Upper lobe of left lung (tissue), 4 donors: ENCODE measurements around the gene S100A6.

ENCODE experiments used
- POLR2A ChIP-seq, 4 donors: fragments of 450-650 bp; IDR thresholded peaks; one replicate each; pipeline ENCODE4 v1.5.1; 2016 to 2017; ENCODE audit warnings: antibody characterized with exemption in 4 of 4, mild to moderate bottlenecking in 2 of 4
- POLR2AphosphoS5 ChIP-seq, 2 donors: sonication (generic); formaldehyde crosslinking; IDR thresholded peaks; one replicate each; pipeline ENCODE4 v1.5.1; 2017; ENCODE audit warnings: antibody characterized with exemption in 2 of 2
- TF ChIP-seq, protein P1 (sequence below), 6 experiments: fragments of 450-650 bp in 4 of 6; fragments of 200-600 bp in 2 of 6; sonication (generic) in 2 of 6; IDR thresholded peaks; one replicate each; pipeline ENCODE4 v1.5.1; 2016 to 2019; ENCODE audit warnings: antibody characterized with exemption in 6 of 6

DNA sequence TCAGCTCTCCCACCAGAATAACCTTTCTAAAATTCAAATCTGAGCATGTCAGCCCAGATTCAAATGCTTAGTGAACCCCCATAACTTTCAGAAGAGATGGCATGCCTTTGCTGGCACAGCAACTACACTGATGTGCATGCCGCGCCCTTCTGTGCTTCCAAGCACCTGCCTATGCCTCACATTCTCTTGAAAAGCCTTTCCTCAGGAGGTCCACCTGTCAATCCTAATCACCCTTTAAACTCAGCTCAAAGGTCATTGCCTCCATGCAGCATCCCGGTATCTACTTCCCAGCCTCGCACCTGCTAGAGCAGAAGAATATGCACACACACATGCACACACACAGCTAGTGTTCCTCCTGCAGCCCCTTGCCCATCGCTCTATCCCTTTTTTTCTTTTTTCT is 35.1 kb upstream of the S100A6 start:
- TF ChIP-seq POLR2A (IDR thresholded peaks at IDR 0.05) (no peak), POLR2AphosphoS5 (IDR thresholded peaks at IDR 0.05) (no peak)
- TF ChIP-seq, protein P1, sequence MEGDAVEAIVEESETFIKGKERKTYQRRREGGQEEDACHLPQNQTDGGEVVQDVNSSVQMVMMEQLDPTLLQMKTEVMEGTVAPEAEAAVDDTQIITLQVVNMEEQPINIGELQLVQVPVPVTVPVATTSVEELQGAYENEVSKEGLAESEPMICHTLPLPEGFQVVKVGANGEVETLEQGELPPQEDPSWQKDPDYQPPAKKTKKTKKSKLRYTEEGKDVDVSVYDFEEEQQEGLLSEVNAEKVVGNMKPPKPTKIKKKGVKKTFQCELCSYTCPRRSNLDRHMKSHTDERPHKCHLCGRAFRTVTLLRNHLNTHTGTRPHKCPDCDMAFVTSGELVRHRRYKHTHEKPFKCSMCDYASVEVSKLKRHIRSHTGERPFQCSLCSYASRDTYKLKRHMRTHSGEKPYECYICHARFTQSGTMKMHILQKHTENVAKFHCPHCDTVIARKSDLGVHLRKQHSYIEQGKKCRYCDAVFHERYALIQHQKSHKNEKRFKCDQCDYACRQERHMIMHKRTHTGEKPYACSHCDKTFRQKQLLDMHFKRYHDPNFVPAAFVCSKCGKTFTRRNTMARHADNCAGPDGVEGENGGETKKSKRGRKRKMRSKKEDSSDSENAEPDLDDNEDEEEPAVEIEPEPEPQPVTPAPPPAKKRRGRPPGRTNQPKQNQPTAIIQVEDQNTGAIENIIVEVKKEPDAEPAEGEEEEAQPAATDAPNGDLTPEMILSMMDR (IDR thresholded peaks at IDR 0.05): no peak
